DMS153 treated with DMSO at 0.1 percent for 48 hours (cell line): Measurements from ENCODE around the gene IMPDH1.

Experiments
- DNase-seq: peaks from one replicate; lab custom pipeline; 2025; ENCODE audit not compliant: unreplicated experiment; lab: John Stamatoyannopoulos, UW

The IMPDH1 gene

GRCh38 chr7:128406314-128407232, 3.2 kb downstream of the IMPDH1 start:
- DNase-seq = no peak

- no peak for DNase-seq
Observed at GRCh38 chr7:128405471-128406313, 4.1 kb downstream of the IMPDH1 start.

DNA sequence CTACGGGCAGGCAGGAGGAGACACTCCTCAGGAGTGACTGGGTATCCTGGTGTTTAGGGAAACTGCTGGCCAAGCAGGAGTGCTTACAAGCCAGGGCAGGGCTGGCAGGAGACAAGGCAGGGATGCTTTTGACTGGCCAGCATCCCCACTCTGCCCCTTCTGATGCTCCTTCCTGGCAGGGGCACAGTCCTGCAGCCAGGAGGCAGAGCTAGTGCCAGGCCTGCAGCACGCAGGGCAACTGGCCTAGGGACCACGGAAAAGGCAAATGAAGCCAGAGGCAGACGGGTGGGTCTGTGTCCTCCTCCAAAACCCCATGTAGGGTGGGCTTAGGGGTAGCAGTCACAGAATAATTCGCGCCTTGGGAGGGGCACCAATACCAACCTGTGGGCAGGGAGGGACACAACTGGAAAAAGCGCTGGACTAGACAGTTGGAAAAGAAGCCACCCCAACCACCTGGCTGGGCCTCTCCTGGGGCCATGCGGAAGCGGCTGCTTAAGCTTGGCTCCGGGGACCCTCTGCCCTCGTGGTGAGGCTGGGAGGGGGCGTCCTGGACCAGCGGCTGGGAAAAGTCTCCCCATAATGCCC, 4.8 kb downstream of the IMPDH1 start:
- DNase-seq = no peak

GRCh38 chr7:128404143-128404681, 5.6 kb downstream of the IMPDH1 start:
- no peak for DNase-seq

DNA sequence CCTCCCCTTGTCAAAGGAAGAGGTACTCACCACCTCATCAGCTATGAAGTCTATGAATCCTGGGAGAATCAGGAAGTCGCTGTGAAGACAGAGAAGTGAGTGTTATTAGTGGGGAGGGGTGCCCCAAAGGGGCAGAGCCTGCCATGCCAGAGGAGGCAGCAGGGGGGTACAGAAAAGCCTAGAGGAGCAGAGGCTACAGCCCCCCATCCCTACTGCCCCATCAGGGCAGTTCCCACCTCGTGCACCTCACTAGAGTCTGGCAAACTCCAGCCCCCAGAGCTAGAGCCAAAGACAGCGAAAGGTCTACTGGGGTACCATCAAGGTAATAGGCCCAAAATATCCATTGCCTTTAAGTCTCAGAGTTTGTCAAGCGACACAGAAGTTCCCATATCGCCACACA, 6.1 kb downstream of the IMPDH1 start:
- DNase-seq = no peak

GRCh38 chr7:128402356-128402755, 7.4 kb downstream of the IMPDH1 start:
- DNase-seq = no peak

- DNase-seq = no peak
Observed at GRCh38 chr7:128400566-128400965, 9.2 kb downstream of the IMPDH1 start.

- DNase-seq = no peak
Observed at GRCh38 chr7:128399991-128400390, 9.8 kb downstream of the IMPDH1 start.

GRCh38 chr7:128398841-128399135, 11.0 kb downstream of the IMPDH1 start:
- DNase-seq = no peak

- no peak for DNase-seq
Observed at GRCh38 chr7:128398016-128398840, 11.6 kb downstream of the IMPDH1 start.

DNA sequence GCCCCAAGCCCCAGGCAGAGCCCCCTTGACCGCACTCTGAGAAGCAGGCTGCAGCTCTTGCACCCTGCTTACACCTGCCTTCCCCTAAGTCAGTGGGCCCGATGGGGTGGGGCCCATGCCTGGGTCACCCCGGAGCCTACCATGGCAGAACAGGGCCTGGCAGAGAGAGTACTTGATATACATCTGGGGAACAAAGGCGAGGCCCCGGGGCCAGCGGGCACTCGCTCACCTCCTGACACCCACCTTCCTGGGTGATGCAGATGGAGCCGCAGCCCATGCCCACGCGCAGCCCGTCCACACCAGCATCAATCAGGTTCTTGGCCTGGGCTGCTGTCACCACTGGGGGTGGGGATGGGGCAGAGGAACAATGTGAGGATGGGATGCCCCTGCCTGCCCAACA, 13.4 kb downstream of the IMPDH1 start:
- DNase-seq = no peak

- DNase-seq = no peak
Observed at GRCh38 chr7:128395748-128396147, 14.0 kb downstream of the IMPDH1 start.

- DNase-seq = no peak
Observed at GRCh38 chr7:128394904-128395496, 14.8 kb downstream of the IMPDH1 start.

DNA sequence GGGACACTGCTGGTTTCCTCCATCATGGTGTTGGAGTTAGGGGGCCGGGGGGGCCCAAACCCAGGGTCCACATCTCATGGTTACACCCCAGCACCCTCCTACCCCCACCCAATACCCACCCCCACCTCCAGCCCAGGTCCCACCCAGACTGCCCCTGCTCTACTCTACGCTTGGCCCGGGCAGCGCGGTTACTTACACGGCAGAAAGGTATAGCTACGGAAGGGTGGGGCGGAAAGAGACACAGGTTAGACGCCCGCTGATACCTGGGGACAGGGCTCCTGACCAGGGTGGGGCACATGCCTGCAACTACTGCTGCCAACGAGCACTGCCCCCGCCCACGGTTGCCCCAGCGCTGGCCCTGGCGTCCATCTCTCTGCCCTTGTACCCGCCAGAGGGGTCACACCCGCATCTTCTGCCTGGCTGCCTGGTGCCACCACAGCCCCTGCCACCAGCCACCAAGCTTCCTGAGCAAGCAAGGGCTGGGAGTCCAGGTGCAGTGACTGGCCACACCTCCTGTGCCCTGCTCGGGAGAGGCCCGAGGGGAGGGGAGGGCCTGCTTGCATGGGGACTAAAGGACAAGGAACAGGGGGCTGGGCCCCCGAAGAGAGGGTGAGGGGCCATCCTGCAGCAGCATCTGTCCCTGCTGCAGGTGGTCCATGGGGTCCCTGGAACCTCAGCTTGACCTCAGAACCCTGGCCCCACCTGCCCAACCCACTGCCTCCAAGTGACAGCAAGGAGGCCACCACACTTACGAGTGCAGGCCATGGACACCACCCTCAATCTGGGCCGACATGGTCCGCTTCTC, 16.1 kb downstream of the IMPDH1 start:
- no peak for DNase-seq

GRCh38 chr7:128392446-128393327, 17.1 kb downstream of the IMPDH1 start:
- no peak for DNase-seq

- DNase-seq = no peak
Observed at GRCh38 chr7:128391805-128392204, 18.0 kb downstream of the IMPDH1 start.

DNA sequence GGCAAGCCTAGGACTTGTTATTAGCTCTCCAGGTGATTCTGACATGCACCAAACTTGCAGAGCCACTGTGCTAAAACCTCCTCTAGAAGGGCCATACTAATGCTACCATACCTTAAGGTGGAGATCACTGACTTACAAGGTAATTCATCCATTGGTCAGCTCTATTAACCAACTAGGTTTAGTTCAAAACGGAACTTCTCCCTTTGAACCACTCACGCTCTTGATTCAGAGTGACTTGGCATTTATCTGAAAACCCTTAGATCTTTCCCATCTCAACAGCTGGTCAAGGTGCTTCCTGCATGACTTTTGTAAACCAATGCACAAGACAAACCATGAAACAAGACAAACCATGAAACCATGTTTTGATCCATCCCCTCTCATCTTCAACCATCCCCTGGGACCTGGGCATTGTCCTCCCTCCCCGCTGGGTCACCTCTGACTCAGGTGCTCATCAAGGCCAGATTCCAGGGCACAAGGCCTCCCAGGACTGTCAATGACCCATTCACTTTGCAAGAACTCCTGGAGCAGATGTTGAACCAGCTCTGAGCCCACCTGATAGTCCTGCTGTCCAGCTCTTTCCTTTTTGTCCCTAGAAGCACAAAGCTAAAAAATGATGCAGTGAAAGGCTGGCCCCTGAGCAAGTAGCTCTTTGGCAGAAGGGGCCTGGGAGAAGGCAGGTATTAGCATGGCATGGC, 18.8 kb downstream of the IMPDH1 start:
- DNase-seq = no peak
